Mesendoderm (in vitro differentiated cells): ENCODE data around the gene CCSER1.
A peak's percentile ranks its signal among the peaks of the same experiment; 100 is the strongest.

ENCODE experiments used
- DNase-seq: peaks from one replicate; pipeline ENCODE4 v3.0.0; 2013
- H2AK5ac ChIP-seq: 2 replicates; pipeline ENCODE4 v1.6.1; 2013; ENCODE audit warnings: low read length, inconsistent platforms
- H2BK120ac ChIP-seq: 2 replicates; pipeline ENCODE4 v1.6.1; 2013; ENCODE audit warnings: low read depth, mild to moderate bottlenecking, low read length, moderate library complexity, mixed read lengths
- H2BK15ac ChIP-seq: replicated peaks from 2 replicates; pipeline ENCODE4 v1.6.1; 2013; ENCODE audit warnings: low read depth, mild to moderate bottlenecking, moderate library complexity
- H2BK5ac ChIP-seq: 2 replicates; pipeline ENCODE4 v1.6.1; 2013; ENCODE audit warnings: low read length, inconsistent platforms
- H3K18ac ChIP-seq: 2 replicates; pipeline ENCODE4 v1.6.1; 2013; ENCODE audit warnings: mild to moderate bottlenecking, low read length, mixed read lengths
- H3K23ac ChIP-seq: one replicate; pipeline ENCODE4 v1.6.1; 2013; ENCODE audit warnings: low read length
- H3K27ac ChIP-seq: 2 replicates; pipeline ENCODE4 v1.5.1; 2013; ENCODE audit warnings: low read depth, mild to moderate bottlenecking, inconsistent platforms, low read length, moderate library complexity
- H3K27me3 ChIP-seq: 2 replicates; pipeline ENCODE4 v1.6.1; 2013; ENCODE audit warnings: low read length, control low read depth, mild to moderate bottlenecking, inconsistent platforms; ENCODE audit not compliant: insufficient read depth, poor library complexity
- H3K36me3 ChIP-seq: 2 replicates; pipeline ENCODE4 v1.6.1; 2013; ENCODE audit warnings: low read length, inconsistent platforms; ENCODE audit not compliant: control insufficient read depth, insufficient read depth
- H3K4ac ChIP-seq: one replicate; pipeline ENCODE4 v1.6.1; 2013; ENCODE audit warnings: low read depth, mild to moderate bottlenecking, low read length, moderate library complexity
- H3K4me1 ChIP-seq: 2 replicates; pipeline ENCODE4 v1.6.1; 2013; ENCODE audit warnings: low read depth, low read length, inconsistent platforms; ENCODE audit not compliant: control insufficient read depth
- H3K4me2 ChIP-seq: 2 replicates; pipeline ENCODE4 v1.6.1; 2013; ENCODE audit warnings: low read length
- H3K4me3 ChIP-seq: 2 replicates; pipeline ENCODE4 v1.5.1; 2013; ENCODE audit warnings: mild to moderate bottlenecking, low read length
- H3K56ac ChIP-seq: one replicate; pipeline ENCODE4 v1.6.1; 2013; ENCODE audit warnings: low read length
- H3K79me1 ChIP-seq: 2 replicates; pipeline ENCODE4 v1.6.1; 2013; ENCODE audit warnings: low read length, inconsistent platforms
- H3K79me2 ChIP-seq: 2 replicates; pipeline ENCODE4 v1.6.1; 2013; ENCODE audit warnings: mild to moderate bottlenecking, low read length; ENCODE audit not compliant: control insufficient read depth, insufficient read depth
- H3K9ac ChIP-seq: 2 replicates; pipeline ENCODE4 v1.6.1; 2013; ENCODE audit warnings: low read length, inconsistent platforms
- H4K5ac ChIP-seq: one replicate; pipeline ENCODE4 v1.6.1; 2013; ENCODE audit warnings: low read length
- H4K8ac ChIP-seq: one replicate; pipeline ENCODE4 v1.6.1; 2013; ENCODE audit warnings: low read depth, mild to moderate bottlenecking, control low read depth, low read length, moderate library complexity
- WGBS: extraction: QIAGEN DNeasy Blood & Tissue Kit; methylation state at CpG from one replicate; pipeline ENCODE4 v1.1.7; 2013; ENCODE audit warnings: low lambda C conversion rate, missing lambda C conversion rate; ENCODE audit not compliant: insufficient coverage; ENCODE audit errors: extremely low coverage; 5-methylcytosine and 5-hydroxymethylcytosine counted together

The CCSER1 gene

GRCh38 chr4:90841676-90842075 lies 714.5 kb downstream of the CCSER1 start:
- WGBS = no CpG with 5 or more reads among the region's 1 CpG
- no peak overlapping the region for H3K9ac ChIP-seq

GRCh38 chr4:90842960-90843359 lies 715.8 kb downstream of the CCSER1 start:
- Histone ChIP-seq H3K18ac (no peak overlapping the region), H3K27me3 (no peaks in the 10 kb centered on the region), H3K4me2 (no peak overlapping the region), H3K36me3 (no peaks in the 10 kb centered on the region), H2BK15ac (no peak overlapping the region), H4K8ac (no peak overlapping the region), H3K4me3 (no peak overlapping the region), H3K79me2 (no peaks in the 10 kb centered on the region), H3K9ac (no peak overlapping the region), H4K5ac (no peak overlapping the region), H2BK120ac (no peak overlapping the region), H3K4ac (no peak overlapping the region), H2BK5ac (no peak overlapping the region), H3K4me1 (no peaks in the 10 kb centered on the region), H2AK5ac (no peak overlapping the region), H3K23ac (no peak overlapping the region), H3K27ac (no peak overlapping the region), H3K56ac (no peak overlapping the region), H3K79me1 (no peaks in the 10 kb centered on the region)
- no peak for DNase-seq
- WGBS = no CpG with 5 or more reads among the region's 2 CpGs

More at GRCh38 chr4:90841676-90842075, 714.5 kb downstream of the CCSER1 start:
- no peak overlapping the region for H2BK120ac ChIP-seq
- H2AK5ac ChIP-seq = no peak overlapping the region
- no peak overlapping the region for H3K56ac ChIP-seq
- no peaks in the 10 kb centered on the region for H3K4me1 ChIP-seq
- H3K27me3 ChIP-seq = no peaks in the 10 kb centered on the region
- no peak overlapping the region for H3K27ac ChIP-seq
- no peaks in the 10 kb centered on the region for H3K36me3 ChIP-seq
- no peak overlapping the region for H3K4me2 ChIP-seq
- no peak overlapping the region for H2BK5ac ChIP-seq
- no peaks in the 10 kb centered on the region for H3K79me2 ChIP-seq
- no peak overlapping the region for H3K4ac ChIP-seq
- no peak overlapping the region for H4K5ac ChIP-seq
- DNase-seq = no peak
- H3K18ac ChIP-seq = no peak overlapping the region
- no peak overlapping the region for H3K4me3 ChIP-seq
- no peaks in the 10 kb centered on the region for H3K79me1 ChIP-seq
- no peak overlapping the region for H3K23ac ChIP-seq
- H4K8ac ChIP-seq = no peak overlapping the region
- no peak overlapping the region for H2BK15ac ChIP-seq

- no peaks in the 10 kb centered on the region for H3K79me1 ChIP-seq
- no peak overlapping the region for H3K4ac ChIP-seq
- no peaks in the 10 kb centered on the region for H3K4me1 ChIP-seq
- H3K56ac ChIP-seq = no peak overlapping the region
- H2BK120ac ChIP-seq = no peak overlapping the region
- H3K79me2 ChIP-seq = no peaks in the 10 kb centered on the region
- no peak overlapping the region for H3K18ac ChIP-seq
- no peaks in the 10 kb centered on the region for H3K27me3 ChIP-seq
- no peak overlapping the region for H2BK5ac ChIP-seq
- H4K5ac ChIP-seq = no peak overlapping the region
- H4K8ac ChIP-seq = no peak overlapping the region
- no peak overlapping the region for H3K9ac ChIP-seq
- no peak overlapping the region for H3K4me2 ChIP-seq
- no peak overlapping the region for H2BK15ac ChIP-seq
- H3K23ac ChIP-seq = no peak overlapping the region
- no peak for DNase-seq
- H3K4me3 ChIP-seq = no peak overlapping the region
- no peak overlapping the region for H2AK5ac ChIP-seq
- no peaks in the 10 kb centered on the region for H3K36me3 ChIP-seq
- H3K27ac ChIP-seq = no peak overlapping the region
These were observed 717.0 kb downstream of the CCSER1 start for GRCh38 chr4:90844241-90844640.

GRCh38 chr4:90845777-90846176 lies 718.6 kb downstream of the CCSER1 start:
- Histone ChIP-seq H3K4ac (no peak overlapping the region), H3K9ac (no peak overlapping the region), H3K4me2 (no peak overlapping the region), H2BK120ac (no peak overlapping the region), H3K36me3 (no peaks in the 10 kb centered on the region), H3K4me1 (no peaks in the 10 kb centered on the region), H3K4me3 (no peak overlapping the region), H3K23ac (no peak overlapping the region), H3K27me3 (no peaks in the 10 kb centered on the region), H3K27ac (no peak overlapping the region), H3K79me2 (no peaks in the 10 kb centered on the region), H3K18ac (no peak overlapping the region), H2BK5ac (no peak overlapping the region), H3K56ac (no peak overlapping the region), H2AK5ac (no peak overlapping the region), H2BK15ac (no peak overlapping the region), H3K79me1 (no peaks in the 10 kb centered on the region), H4K8ac (no peak overlapping the region), H4K5ac (no peak overlapping the region)
- DNase-seq = no peak

GRCh38 chr4:90852237-90852636 lies 725.0 kb downstream of the CCSER1 start:
- peak; percentile 21 for DNase-seq
- no peaks in the 10 kb centered on the region for H3K4me1 ChIP-seq
- H3K4me2 ChIP-seq = no peak overlapping the region
- no peak overlapping the region for H3K56ac ChIP-seq
- H4K5ac ChIP-seq = no peak overlapping the region
- no peak overlapping the region for H3K18ac ChIP-seq
- no peak overlapping the region for H2AK5ac ChIP-seq
- H3K27ac ChIP-seq = no peak overlapping the region
- no peak overlapping the region for H4K8ac ChIP-seq
- no peak overlapping the region for H3K9ac ChIP-seq
- H3K4me3 ChIP-seq = no peak overlapping the region
- no peak overlapping the region for H2BK5ac ChIP-seq
- no peak overlapping the region for H2BK15ac ChIP-seq
- no peak overlapping the region for H3K4ac ChIP-seq
- H3K23ac ChIP-seq = no peak overlapping the region
- H3K79me1 ChIP-seq = no peaks in the 10 kb centered on the region
- no CpG with 5 or more reads among the region's 4 CpGs for WGBS
- H2BK120ac ChIP-seq = no peak overlapping the region
- no peaks in the 10 kb centered on the region for H3K79me2 ChIP-seq
- no peaks in the 10 kb centered on the region for H3K27me3 ChIP-seq
- no peaks in the 10 kb centered on the region for H3K36me3 ChIP-seq

- no peaks in the 10 kb centered on the region for H3K27me3 ChIP-seq
- no peak overlapping the region for H3K4ac ChIP-seq
- no peaks in the 10 kb centered on the region for H3K4me1 ChIP-seq
- no peak for DNase-seq
- no peak overlapping the region for H3K18ac ChIP-seq
- no peak overlapping the region for H3K23ac ChIP-seq
- no peak overlapping the region for H2BK5ac ChIP-seq
- no peaks in the 10 kb centered on the region for H3K36me3 ChIP-seq
- H3K79me2 ChIP-seq = no peaks in the 10 kb centered on the region
- H3K9ac ChIP-seq = no peak overlapping the region
- H2BK15ac ChIP-seq = no peak overlapping the region
- H3K4me2 ChIP-seq = no peak overlapping the region
- H2BK120ac ChIP-seq = no peak overlapping the region
- H4K5ac ChIP-seq = no peak overlapping the region
- H3K56ac ChIP-seq = no peak overlapping the region
- no peak overlapping the region for H3K4me3 ChIP-seq
- H3K79me1 ChIP-seq = no peaks in the 10 kb centered on the region
- H3K27ac ChIP-seq = no peak overlapping the region
- H4K8ac ChIP-seq = no peak overlapping the region
- H2AK5ac ChIP-seq = no peak overlapping the region
These were observed 727.9 kb downstream of the CCSER1 start for GRCh38 chr4:90855111-90855510.
